A549 (cell line): ENCODE measurements around the gene SRR.

ENCODE experiments used
- CHD2 ChIP-seq: fragments of 150-350 bp; IDR thresholded peaks from 2 replicates; pipeline ENCODE4 v1.6.1; 2014; ENCODE audit warnings: low read length; ENCODE audit not compliant: partially characterized antibody
- HDAC2 ChIP-seq: fragments of 200-600 bp; sonication (generic); IDR thresholded peaks from 2 replicates; pipeline ENCODE4 v1.6.1; 2016
- PHF8 ChIP-seq: fragments of 200-600 bp; sonication (generic); IDR thresholded peaks from 2 replicates; pipeline ENCODE4 v1.6.1; 2016; ENCODE audit warnings: low read depth, mild to moderate bottlenecking, antibody characterized with exemption, moderate library complexity, borderline replicate concordance
- POLR2A ChIP-seq: IDR thresholded peaks from 2 replicates; pipeline ENCODE4 v1.6.1; 2012; ENCODE audit warnings: mild to moderate bottlenecking, low read length
- RCOR1 ChIP-seq: fragments of 150-350 bp; IDR thresholded peaks from 2 replicates; pipeline ENCODE4 v1.6.1; 2014; ENCODE audit warnings: antibody characterized with exemption, low read length, low read depth
- RFX5 ChIP-seq: fragments of 450-650 bp; IDR thresholded peaks from 2 replicates; pipeline ENCODE4 v1.7.1; 2014; ENCODE audit warnings: antibody characterized with exemption, mild to moderate bottlenecking, moderate library complexity
- ZFP36 ChIP-seq: fragments of 450-650 bp; IDR thresholded peaks from 2 replicates; pipeline ENCODE4 v1.6.1; 2014; ENCODE audit warnings: borderline replicate concordance; ENCODE audit not compliant: partially characterized antibody
- ZSCAN20 ChIP-seq: fragments of 250-450 bp; sonication (Bioruptor Pico); IDR thresholded peaks from 2 replicates; pipeline ENCODE4 v1.8.0; 2022; ENCODE audit warnings: mild to moderate bottlenecking, moderate library complexity
- TF ChIP-seq, protein P1 (sequence below): fragments of >200 bp; sonication (Bioruptor Twin); formaldehyde crosslinking; IDR thresholded peaks from 3 replicates; pipeline ENCODE4 v1.5.1; 2016
- TF ChIP-seq, protein P2 (sequence below): fragments of 200-600 bp; sonication (generic); IDR thresholded peaks from 2 replicates; pipeline ENCODE4 v1.6.1; 2016; ENCODE audit warnings: antibody characterized with exemption, mild to moderate bottlenecking, moderate library complexity
- TF ChIP-seq, protein P3 (sequence below): IDR thresholded peaks from 2 replicates; pipeline ENCODE4 v1.6.1; 2012

DNA sequence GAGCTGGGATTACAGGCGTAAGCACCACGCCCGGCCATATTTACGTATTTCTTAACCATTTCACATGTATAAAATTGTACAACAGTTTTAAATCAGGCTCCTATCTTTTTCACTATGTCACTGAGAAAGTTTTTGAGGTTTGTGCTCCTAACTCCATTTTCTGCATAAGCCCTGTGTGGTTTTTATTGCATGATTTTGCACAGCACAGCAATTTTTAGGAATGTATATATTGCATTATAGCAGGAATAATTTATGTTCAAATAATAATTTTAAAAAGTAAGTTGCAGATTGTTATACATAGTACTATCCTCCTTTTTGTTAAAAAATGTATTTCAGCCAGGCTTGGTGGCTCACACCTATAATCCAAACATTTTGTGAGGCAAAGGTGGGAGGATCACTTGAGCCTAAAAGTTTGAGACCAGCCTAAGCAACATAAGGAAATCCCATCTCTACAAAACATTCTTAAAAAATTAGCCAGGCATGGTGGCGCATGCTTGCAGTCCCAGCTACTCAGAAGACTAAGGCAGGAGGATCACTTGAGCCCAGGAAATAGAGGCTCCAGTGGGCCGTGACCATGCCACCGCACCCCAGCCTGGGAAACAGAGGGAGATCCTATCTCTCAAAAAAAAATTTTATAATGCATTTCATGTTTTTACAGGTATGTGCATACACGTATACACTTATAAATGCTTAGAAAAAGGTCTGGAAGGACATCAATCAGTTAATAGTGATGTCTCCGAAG, 26.1 kb upstream of the SRR start:
- TF ChIP-seq CHD2 (no peak), HDAC2 (no peak), POLR2A (no peak), ZSCAN20 (CRISPR knock-in tag) (no peak), PHF8 (no peak), ZFP36 (no peak), RFX5 (no peak), RCOR1 (no peak)
- TF ChIP-seq, protein P1, sequence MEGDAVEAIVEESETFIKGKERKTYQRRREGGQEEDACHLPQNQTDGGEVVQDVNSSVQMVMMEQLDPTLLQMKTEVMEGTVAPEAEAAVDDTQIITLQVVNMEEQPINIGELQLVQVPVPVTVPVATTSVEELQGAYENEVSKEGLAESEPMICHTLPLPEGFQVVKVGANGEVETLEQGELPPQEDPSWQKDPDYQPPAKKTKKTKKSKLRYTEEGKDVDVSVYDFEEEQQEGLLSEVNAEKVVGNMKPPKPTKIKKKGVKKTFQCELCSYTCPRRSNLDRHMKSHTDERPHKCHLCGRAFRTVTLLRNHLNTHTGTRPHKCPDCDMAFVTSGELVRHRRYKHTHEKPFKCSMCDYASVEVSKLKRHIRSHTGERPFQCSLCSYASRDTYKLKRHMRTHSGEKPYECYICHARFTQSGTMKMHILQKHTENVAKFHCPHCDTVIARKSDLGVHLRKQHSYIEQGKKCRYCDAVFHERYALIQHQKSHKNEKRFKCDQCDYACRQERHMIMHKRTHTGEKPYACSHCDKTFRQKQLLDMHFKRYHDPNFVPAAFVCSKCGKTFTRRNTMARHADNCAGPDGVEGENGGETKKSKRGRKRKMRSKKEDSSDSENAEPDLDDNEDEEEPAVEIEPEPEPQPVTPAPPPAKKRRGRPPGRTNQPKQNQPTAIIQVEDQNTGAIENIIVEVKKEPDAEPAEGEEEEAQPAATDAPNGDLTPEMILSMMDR: no peak
- TF ChIP-seq, protein P2, sequence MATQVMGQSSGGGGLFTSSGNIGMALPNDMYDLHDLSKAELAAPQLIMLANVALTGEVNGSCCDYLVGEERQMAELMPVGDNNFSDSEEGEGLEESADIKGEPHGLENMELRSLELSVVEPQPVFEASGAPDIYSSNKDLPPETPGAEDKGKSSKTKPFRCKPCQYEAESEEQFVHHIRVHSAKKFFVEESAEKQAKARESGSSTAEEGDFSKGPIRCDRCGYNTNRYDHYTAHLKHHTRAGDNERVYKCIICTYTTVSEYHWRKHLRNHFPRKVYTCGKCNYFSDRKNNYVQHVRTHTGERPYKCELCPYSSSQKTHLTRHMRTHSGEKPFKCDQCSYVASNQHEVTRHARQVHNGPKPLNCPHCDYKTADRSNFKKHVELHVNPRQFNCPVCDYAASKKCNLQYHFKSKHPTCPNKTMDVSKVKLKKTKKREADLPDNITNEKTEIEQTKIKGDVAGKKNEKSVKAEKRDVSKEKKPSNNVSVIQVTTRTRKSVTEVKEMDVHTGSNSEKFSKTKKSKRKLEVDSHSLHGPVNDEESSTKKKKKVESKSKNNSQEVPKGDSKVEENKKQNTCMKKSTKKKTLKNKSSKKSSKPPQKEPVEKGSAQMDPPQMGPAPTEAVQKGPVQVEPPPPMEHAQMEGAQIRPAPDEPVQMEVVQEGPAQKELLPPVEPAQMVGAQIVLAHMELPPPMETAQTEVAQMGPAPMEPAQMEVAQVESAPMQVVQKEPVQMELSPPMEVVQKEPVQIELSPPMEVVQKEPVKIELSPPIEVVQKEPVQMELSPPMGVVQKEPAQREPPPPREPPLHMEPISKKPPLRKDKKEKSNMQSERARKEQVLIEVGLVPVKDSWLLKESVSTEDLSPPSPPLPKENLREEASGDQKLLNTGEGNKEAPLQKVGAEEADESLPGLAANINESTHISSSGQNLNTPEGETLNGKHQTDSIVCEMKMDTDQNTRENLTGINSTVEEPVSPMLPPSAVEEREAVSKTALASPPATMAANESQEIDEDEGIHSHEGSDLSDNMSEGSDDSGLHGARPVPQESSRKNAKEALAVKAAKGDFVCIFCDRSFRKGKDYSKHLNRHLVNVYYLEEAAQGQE: no peak
- TF ChIP-seq, protein P3, sequence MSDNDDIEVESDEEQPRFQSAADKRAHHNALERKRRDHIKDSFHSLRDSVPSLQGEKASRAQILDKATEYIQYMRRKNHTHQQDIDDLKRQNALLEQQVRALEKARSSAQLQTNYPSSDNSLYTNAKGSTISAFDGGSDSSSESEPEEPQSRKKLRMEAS: no peak
